ENCODE data around the gene PEX26.

The PEX26 gene

DNA sequence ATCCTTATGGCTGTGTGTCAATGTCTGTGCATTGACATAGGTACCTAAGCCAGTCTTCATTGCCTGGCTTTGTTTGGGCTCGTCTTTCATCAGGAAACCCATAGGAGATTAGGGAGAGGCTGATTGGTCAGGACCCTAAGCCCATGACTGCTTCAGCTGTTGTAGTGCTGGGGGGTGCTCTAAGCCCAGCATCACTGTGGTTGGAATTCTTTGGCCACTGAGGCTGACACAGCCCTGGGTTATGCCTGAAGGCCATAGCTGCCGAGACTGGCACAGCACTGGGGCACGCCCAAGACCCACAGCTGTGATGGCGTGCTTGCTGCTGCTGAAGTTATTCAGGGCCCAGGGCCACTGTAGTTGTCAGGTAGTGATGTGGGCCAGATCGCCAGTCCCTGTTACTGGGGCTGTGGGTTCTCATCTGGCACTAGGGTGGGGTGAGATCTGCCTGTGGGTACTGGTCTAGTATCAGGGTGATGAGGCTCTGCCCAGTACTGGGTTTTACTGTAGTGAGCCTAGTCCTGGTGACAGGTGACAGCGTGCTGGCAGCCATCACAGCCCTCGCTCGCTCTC is 77.1 kb downstream of the PEX26 start:
- TF ChIP-seq, protein P1, sequence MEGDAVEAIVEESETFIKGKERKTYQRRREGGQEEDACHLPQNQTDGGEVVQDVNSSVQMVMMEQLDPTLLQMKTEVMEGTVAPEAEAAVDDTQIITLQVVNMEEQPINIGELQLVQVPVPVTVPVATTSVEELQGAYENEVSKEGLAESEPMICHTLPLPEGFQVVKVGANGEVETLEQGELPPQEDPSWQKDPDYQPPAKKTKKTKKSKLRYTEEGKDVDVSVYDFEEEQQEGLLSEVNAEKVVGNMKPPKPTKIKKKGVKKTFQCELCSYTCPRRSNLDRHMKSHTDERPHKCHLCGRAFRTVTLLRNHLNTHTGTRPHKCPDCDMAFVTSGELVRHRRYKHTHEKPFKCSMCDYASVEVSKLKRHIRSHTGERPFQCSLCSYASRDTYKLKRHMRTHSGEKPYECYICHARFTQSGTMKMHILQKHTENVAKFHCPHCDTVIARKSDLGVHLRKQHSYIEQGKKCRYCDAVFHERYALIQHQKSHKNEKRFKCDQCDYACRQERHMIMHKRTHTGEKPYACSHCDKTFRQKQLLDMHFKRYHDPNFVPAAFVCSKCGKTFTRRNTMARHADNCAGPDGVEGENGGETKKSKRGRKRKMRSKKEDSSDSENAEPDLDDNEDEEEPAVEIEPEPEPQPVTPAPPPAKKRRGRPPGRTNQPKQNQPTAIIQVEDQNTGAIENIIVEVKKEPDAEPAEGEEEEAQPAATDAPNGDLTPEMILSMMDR (IDR thresholded peaks at IDR 0.05) = no peak
